ENCODE results near the gene CACNA2D4. TPM values are rescaled to one million over a fixed set of nuclear protein-coding genes. Genes with fewer than 3 reads are reported as not detected.

CACNA2D4 gene
- polyA plus RNA-seq, 3 donors from 2014 or later: 9.1 to 20.0 (median 9.6) TPM

DNA sequence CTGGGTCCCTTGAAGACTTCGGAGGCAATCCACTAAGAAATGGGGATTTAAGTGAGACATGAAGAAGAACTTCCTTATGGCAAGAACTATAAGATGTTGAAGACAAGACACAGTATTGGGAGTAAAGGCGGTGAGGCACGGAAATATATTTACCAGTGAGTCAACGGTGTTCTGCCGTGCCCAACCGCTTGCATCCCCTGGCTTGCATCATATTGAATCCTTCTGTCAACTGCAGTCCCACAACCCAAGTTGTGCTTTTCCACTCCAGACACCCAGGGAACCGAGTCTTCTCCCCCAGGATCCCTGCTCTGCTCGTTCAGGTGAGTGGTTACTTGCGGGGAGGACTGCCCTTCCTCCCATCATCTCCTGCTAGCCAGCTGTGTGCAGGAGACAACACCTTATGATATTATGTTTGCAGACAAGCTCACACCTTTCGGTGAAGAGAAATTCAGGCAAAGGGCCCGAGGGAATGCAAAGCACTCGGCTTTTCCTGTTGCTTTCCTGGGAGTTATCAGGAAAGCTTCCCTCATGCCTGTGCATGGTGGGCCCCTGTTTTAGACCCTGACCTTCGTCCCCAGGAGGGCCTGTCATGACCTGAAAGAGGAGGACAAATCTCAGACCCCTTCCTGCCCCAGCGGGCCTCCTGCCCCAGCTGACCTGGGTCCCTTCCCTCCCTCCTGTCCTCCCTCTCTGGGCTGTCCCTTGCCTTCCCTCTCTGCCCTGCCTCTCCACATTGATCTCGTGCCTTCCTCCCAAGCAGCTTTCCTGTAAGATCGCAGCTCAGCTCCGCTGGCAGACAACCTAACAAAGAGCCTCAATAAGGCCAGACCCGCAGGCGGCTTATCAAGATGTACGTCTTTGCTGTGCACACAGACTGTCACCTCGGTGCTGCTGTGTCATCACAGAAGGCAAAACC lies 102.4 kb downstream of the CACNA2D4 start:
- Mint-ChIP-seq H3K4me1 (peaks cover 0 to 21% of the 10 kb centered on the region in 2 donors), H3K27me3 (ENCODE audit: low read depth in 3 of 3) (peaks cover 7 to 14% (median 10%) of the 10 kb centered on the region in 3 donors), H3K9me3 (no peaks in the 10 kb centered on the region), H3K4me3 (no peak overlapping the region), H3K27ac (peak overlapping the region in 2 of 6 donors; percentile 28 to 43), H3K36me3 (no peaks in the 10 kb centered on the region)
- DNase-seq: no peak

DNA sequence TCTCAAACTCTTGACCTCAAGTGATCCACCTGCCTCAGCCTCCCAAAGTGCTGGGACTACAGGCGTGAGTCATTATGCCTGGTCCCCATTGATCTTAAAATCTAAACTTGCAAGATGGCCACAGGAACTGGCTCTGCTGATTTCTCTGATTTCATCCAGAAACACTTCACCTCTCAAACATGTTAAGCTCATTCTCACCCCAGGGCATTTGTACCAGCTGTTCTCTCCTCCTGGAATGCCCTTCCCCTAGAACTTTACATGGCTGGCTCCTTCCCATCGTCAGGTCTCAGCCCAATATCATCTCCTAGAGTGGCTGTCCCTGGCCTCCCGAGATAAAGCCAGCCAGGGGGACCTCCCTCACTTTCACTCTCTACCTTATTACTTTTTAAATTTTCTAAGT lies 103.3 kb downstream of the CACNA2D4 start:
- DNase-seq: no peak

DNA sequence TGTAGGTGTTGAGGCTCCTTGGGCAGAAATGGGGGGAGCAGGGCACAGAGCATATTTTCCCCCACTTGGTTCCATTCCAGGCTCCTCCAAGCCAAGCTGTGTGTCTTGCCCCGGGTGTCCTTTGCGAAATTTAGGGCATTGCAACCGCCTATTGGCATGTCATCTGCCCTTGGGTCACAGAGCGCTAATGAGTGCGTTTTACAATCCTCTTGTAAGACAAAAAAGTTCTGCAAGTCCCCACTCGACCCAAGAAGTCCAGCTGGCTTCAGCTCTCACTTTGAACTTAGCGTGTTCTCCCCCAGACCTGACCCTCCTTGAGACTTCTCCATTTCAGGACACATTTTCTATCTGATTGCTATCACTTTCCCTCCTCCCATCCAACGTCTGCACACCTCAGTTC lies 104.2 kb downstream of the CACNA2D4 start:
- Mint-ChIP-seq H3K9me3 (no peaks in the 10 kb centered on the region), H3K4me3 (no peak overlapping the region), H3K36me3 (no peaks in the 10 kb centered on the region), H3K27me3 (ENCODE audit: low read depth in 3 of 3) (peaks cover 4 to 12% (median 6%) of the 10 kb centered on the region in 3 donors), H3K4me1 (peaks cover 3 to 36% of the 10 kb centered on the region in 2 donors), H3K27ac (peak overlapping the region in 2 of 6 donors; percentile 10 to 59)
- no peak for DNase-seq

More for the DNA sequence above, 103.3 kb downstream of the CACNA2D4 start:
- no peak overlapping the region for H3K4me3 Mint-ChIP-seq
- H3K9me3 Mint-ChIP-seq: no peaks in the 10 kb centered on the region
- H3K4me1 Mint-ChIP-seq: peaks cover 0 to 28% of the 10 kb centered on the region in 2 donors
- H3K36me3 Mint-ChIP-seq: no peaks in the 10 kb centered on the region
- H3K27ac Mint-ChIP-seq: peak overlapping the region in 1 of 6 donors; percentile 10
- H3K27me3 Mint-ChIP-seq (ENCODE audit: low read depth in 3 of 3): peaks cover 7 to 12% (median 7%) of the 10 kb centered on the region in 3 donors

DNA sequence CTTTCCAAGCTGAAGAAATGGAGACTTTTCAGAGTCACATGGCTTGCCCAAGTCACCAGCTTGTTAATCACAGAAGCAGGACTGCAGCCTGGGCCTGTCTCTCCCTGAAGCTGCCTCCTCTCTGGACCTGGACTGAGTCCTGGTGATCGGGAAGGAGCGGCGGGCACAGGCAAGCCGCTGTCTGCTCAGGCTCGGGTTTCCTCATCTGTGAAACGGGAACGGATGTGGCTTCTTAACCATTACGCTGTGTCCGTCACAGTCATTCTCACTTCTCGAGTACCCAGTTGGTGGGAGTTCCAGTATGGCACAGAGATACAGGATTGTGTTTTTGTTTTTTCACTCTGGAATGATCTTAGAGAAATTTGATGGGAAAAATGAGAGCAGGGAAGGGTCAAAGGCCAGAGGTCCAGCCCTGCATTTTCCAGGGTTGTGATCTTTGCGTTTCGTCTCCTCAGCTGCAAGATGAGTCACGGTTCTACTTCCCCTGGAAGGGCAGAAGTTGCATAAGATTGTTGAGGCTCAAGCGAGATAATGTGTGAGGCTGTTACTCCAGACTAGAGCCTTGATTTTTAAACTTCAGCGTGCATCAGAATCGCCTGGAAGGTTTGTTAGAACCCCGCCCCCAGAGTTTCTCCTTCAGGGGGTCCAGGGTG lies 105.7 kb downstream of the CACNA2D4 start:
- Mint-ChIP-seq H3K27ac (peak overlapping the region; percentile 63 to 89 (median 76)), H3K4me3 (peak overlapping the region; percentile 42 to 68 (median 61)), H3K4me1 (peaks cover 13 to 46% of the 10 kb centered on the region in 2 donors), H3K27me3 (ENCODE audit: low read depth in 3 of 3) (peaks cover 4 to 10% (median 4%) of the 10 kb centered on the region in 3 donors), H3K9me3 (no peaks in the 10 kb centered on the region), H3K36me3 (peaks cover 0 to 3% (median 0%) of the 10 kb centered on the region in 3 donors)
- DNase-seq: peak; percentile 19 to 31 (median 23)

DNA sequence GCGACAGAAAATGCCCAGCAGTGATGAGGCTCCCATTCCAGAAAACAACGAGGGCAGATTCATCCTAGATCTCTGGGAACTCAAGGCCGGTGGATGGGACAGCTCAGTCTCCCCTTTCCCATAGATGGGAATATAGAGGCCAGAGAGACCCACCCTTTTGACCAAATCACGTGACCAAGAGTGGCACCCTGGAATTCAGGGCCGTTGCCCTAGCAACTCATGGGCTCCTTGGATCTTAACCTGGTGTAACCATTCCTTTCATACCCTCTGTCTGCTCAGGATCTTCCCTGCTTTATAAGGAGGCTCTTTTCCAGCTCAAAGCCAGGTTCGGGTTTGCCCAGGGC lies 106.5 kb downstream of the CACNA2D4 start:
- no peak for DNase-seq
- Mint-ChIP-seq H3K36me3 (peaks cover 0 to 3% (median 0%) of the 10 kb centered on the region in 3 donors), H3K4me3 (peak overlapping the region in 4 of 5 donors; percentile 51 to 74 (median 62)), H3K4me1 (peaks cover 19 to 55% of the 10 kb centered on the region in 2 donors), H3K9me3 (no peaks in the 10 kb centered on the region), H3K27me3 (ENCODE audit: low read depth in 3 of 3) (peaks cover 4 to 10% (median 6%) of the 10 kb centered on the region in 3 donors), H3K27ac (peak overlapping the region in 4 of 6 donors; percentile 65 to 88 (median 74))

DNA sequence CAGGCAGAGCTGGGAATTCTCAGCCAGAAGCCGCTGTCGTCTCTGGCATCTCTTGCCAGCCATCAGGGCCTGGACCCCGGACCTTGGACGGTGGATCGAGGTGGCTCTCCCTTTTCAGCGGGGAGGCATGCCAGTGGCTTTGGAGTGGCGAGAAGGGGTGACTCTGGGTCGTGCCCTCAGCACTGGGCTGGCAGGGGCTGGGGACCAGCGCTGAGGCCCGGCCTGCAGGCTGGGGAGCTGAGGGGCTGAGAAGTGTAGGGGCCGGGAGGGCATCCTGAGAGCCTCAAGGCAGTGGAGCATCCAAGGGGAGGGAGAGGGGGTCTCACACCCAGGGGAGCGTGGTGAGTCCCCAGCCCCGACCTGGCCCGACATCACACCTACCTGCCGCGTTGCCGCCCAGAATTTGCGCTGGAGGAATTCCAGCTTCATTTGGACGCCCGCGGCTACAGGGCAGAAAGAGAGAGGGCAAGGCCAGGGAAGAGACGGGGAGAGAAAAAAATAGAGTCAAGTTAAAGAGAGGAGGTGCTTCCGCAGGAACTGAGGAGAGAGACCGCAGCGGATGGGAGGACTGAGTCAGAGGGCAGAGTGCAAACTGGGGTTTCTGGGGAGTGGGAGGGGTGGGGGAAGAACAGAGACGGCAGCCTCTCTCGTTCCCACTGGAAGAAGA lies 107.0 kb downstream of the CACNA2D4 start:
- H3K9me3 Mint-ChIP-seq: no peaks in the 10 kb centered on the region
- peak overlapping the region in 4 of 5 donors; percentile 51 to 74 (median 62) for H3K4me3 Mint-ChIP-seq
- peaks cover 4 to 10% (median 6%) of the 10 kb centered on the region in 3 donors for H3K27me3 Mint-ChIP-seq (ENCODE audit: low read depth in 3 of 3)
- peak overlapping the region in 4 of 6 donors; percentile 65 to 88 (median 78) for H3K27ac Mint-ChIP-seq
- peaks cover 20 to 59% of the 10 kb centered on the region in 2 donors for H3K4me1 Mint-ChIP-seq
- peaks cover 0 to 3% (median 0%) of the 10 kb centered on the region in 3 donors for H3K36me3 Mint-ChIP-seq
- DNase-seq: no peak

DNA sequence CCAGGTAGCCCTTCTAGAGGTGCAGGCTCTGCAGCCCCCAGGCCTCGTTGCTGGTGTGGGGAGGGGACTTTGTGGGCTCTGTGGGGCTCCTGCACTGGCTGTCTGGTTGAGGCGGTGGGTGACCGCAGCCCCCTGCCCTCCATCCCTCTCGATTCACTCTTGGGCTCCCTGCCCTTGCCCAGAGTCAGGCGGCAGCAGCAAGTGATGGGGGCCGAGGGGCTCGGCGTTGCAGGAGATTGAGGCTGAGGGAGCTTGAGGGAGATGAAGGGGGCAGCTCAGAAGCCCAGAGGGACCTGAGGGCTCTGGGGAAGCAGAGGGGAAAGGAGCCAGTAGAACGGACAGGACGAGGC lies 107.5 kb downstream of the CACNA2D4 start:
- H3K4me1 Mint-ChIP-seq: peaks cover 20 to 63% of the 10 kb centered on the region in 2 donors
- H3K4me3 Mint-ChIP-seq: peak overlapping the region in 4 of 5 donors; percentile 56 to 74 (median 67)

DNA sequence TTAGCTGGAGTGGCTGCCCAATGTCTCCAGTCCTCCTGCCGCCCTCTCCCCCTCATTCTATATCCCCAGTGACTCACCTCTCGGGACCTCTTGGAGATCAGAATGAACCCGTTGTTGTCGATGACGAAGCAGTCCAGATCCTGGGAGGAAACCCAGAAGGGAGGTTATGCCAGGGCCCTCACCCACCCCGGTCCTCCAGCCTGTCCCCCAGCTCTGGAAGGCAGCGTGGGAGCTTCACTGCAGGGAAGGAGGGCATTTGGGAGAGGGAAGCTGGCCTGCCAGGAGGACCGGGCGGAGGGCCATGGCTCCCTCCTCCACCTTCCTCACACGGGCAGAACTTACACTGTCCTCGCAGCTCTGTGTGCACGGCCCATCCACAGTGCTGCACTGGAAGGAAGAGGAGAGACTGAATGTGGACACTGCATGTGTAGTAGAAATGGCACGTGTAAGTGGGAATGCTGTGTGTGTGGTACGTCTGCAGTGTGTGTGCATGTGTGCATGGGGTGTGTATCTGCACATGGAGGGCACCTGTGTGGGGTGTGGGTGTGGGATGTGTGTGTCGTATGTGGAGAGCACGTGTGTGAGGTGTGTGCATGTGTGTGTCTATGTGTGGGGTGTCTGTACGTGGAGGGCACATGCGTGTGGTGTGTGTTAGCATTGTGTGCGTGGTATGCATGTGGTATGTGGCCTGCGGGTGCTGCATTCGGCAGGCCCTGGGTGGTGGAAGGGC lies 108.1 kb downstream of the CACNA2D4 start:
- H3K27me3 Mint-ChIP-seq (ENCODE audit: low read depth in 3 of 3): peaks cover 3 to 10% (median 5%) of the 10 kb centered on the region in 3 donors
- H3K36me3 Mint-ChIP-seq: peaks cover 0 to 3% (median 0%) of the 10 kb centered on the region in 3 donors
- H3K4me3 Mint-ChIP-seq: peak overlapping the region; percentile 45 to 74 (median 67)
- H3K4me1 Mint-ChIP-seq: peaks cover 20 to 64% of the 10 kb centered on the region in 2 donors
- DNase-seq: no peak
- H3K9me3 Mint-ChIP-seq: no peaks in the 10 kb centered on the region
- peak overlapping the region in 4 of 6 donors; percentile 53 to 85 (median 76) for H3K27ac Mint-ChIP-seq

More for the DNA sequence above, 107.5 kb downstream of the CACNA2D4 start:
- Mint-ChIP-seq H3K9me3 (no peaks in the 10 kb centered on the region), H3K36me3 (peaks cover 0 to 3% (median 0%) of the 10 kb centered on the region in 3 donors), H3K27me3 (ENCODE audit: low read depth in 3 of 3) (peaks cover 4 to 10% (median 6%) of the 10 kb centered on the region in 3 donors), H3K27ac (peak overlapping the region in 4 of 6 donors; percentile 46 to 85 (median 61))
- no peak for DNase-seq

DNA sequence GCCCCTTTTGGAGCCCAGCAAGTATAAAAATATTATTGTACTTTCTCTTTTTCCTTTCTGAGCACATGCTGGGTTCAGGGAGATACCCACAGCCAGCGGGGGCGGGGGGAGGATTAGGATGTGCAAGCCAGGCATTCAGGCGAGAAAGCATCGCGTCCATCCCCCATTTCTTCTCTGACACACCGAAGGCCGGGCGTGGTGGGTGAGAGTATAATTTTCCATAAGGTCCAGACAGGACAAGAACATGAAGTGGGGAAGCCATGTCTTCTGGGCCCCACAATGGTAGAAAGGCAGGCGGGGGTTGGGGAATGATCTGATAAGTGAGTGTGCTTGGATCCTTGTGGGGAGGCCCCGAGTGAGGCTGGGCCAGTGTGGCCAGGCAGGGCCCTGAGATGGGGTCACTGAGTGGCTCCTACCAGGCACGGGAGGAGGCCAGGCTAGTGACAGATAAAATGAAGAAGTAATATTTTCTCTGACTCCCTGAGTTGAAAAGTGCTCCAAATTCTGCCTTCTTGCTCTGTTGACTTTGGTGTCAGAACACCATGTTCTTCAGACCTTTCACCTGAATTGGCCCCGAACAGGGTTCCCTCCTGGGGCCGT lies 108.8 kb downstream of the CACNA2D4 start:
- H3K27ac Mint-ChIP-seq: peak overlapping the region in 4 of 6 donors; percentile 28 to 78 (median 62)
- peaks cover 2 to 9% (median 5%) of the 10 kb centered on the region in 3 donors for H3K27me3 Mint-ChIP-seq (ENCODE audit: low read depth in 3 of 3)
- H3K9me3 Mint-ChIP-seq: no peaks in the 10 kb centered on the region
- no peak for DNase-seq
- H3K36me3 Mint-ChIP-seq: peaks cover 0 to 3% (median 0%) of the 10 kb centered on the region in 3 donors
- peak overlapping the region in 2 of 5 donors; percentile 66 to 74 for H3K4me3 Mint-ChIP-seq
- peaks cover 22 to 68% of the 10 kb centered on the region in 2 donors for H3K4me1 Mint-ChIP-seq

DNA sequence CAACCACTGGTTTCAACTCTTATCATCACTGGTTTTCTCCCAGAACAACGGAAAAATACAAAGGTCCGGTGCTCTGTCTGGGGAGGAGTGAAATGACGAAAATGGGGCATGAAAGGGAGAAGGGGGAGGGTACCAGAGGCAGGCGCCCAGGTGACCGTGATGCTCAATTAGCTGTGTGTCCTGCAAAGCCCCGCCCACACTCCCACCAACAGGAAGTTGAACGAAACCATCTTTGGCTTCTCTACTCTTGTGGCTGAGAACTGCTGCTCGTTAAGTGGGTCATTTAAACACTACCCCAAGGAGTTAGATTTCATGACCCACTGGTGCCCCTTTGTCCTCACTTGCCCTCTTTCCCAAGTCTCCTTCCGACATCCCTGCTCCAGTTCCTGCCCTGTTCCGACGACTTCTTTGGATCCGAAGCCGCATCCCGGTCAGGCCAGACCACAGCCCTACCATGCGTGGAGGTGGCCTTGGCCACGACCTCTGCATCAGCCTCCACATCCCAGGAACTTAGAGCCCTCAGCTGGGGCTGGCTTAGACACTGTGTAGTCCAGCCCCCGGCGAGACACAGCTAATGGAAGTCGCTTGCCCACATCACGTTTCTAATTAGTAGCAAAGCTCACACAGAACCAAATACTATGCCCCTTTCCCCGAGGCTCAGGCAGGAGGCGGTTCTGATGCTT lies 109.5 kb downstream of the CACNA2D4 start:
- H3K36me3 Mint-ChIP-seq: peaks cover 0 to 3% (median 0%) of the 10 kb centered on the region in 3 donors
- H3K4me1 Mint-ChIP-seq: peaks cover 28 to 71% of the 10 kb centered on the region in 2 donors
- DNase-seq: peak; percentile 32 to 44 (median 39)
- peak overlapping the region in 3 of 5 donors; percentile 10 to 71 (median 66) for H3K4me3 Mint-ChIP-seq
- no peaks in the 10 kb centered on the region for H3K9me3 Mint-ChIP-seq
- H3K27me3 Mint-ChIP-seq (ENCODE audit: low read depth in 3 of 3): peaks cover 1 to 7% (median 5%) of the 10 kb centered on the region in 3 donors
- H3K27ac Mint-ChIP-seq: peak overlapping the region; percentile 71 to 93 (median 80)

DNA sequence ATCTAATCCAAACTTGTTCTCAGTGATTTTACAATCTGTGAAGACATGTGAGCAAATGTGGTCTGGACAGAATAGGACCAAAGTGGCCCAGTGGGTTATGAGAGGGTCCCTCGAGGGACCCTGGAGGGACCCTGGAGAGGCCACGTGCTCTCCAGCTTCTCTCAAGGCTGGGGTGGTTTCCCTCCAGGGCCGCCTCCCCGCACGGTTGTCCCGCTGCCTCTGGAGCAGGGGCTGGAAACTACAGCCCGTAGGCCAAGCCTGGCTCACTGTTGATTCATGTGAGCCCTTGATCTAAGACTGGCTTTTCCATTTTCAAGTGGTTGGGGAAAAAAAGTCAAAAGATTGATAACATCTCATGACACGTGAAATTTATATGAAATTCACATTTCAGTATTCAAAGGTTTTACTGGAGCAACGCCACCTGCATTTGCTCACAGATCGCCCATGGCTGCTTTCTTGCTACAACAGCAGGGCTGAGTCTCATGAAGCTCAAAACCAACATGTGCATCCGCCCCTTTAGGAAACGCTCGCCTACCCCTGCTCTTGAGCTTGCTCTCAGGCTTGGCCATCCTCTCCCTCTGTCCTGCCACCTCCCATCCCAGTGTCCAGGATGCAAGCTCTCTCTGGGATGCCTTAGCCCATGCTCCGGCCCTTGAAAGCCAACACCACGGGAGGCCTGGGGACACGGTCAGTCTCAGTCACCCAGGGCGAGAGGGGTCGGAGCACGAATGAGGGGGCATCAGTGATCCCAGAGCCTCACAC lies 110.2 kb downstream of the CACNA2D4 start:
- Mint-ChIP-seq H3K9me3 (no peaks in the 10 kb centered on the region), H3K27ac (peak overlapping the region; percentile 60 to 93 (median 80)), H3K27me3 (ENCODE audit: low read depth in 3 of 3) (peaks cover 1 to 5% (median 5%) of the 10 kb centered on the region in 3 donors), H3K4me3 (peak overlapping the region in 2 of 5 donors; percentile 18 to 30), H3K4me1 (peaks cover 28 to 68% of the 10 kb centered on the region in 2 donors), H3K36me3 (peaks cover 0 to 3% (median 0%) of the 10 kb centered on the region in 3 donors)
- no peak for DNase-seq
